SJCRH30 (cell line): ENCODE data around the gene RALA. TPM values are rescaled to one million over a fixed set of nuclear protein-coding genes. Genes with fewer than 3 reads are reported as not detected.
"Not testable (repeated sequence)": the region's sequence is repeated elsewhere in the genome, so short reads cannot be mapped to it uniquely, and the experiment has no call there.

Experiments used
- DNase-seq, 2 experiments: peaks; one replicate each; pipeline ENCODE4 v3.0.0-alpha.2; 2015 to 2020
- H3K27ac ChIP-seq: fragments of 250-450 bp; sonication (Bioruptor Pico); 2 replicates; pipeline ENCODE4 v1.5.1; 2020; ENCODE audit warnings: mild to moderate bottlenecking, moderate library complexity
- H3K27me3 ChIP-seq: fragments of 250-450 bp; sonication (Bioruptor Pico); 2 replicates; pipeline ENCODE4 v1.5.1; 2020; ENCODE audit warnings: mild to moderate bottlenecking, moderate library complexity
- H3K36me3 ChIP-seq: fragments of 250-450 bp; sonication (Bioruptor Pico); 2 replicates; pipeline ENCODE4 v1.5.1; 2020; ENCODE audit warnings: mild to moderate bottlenecking, moderate library complexity
- H3K4me1 ChIP-seq: fragments of 250-450 bp; sonication (Bioruptor Pico); 2 replicates; pipeline ENCODE4 v1.5.1; 2020; ENCODE audit warnings: mild to moderate bottlenecking, moderate library complexity
- H3K4me3 ChIP-seq: fragments of 250-450 bp; sonication (Bioruptor Pico); 2 replicates; pipeline ENCODE4 v1.5.1; 2020; ENCODE audit warnings: mild to moderate bottlenecking, moderate library complexity
- H3K9me3 ChIP-seq: fragments of 250-450 bp; sonication (Bioruptor Pico); replicated peaks from 2 replicates; pipeline ENCODE4 v1.5.1; 2020; ENCODE audit warnings: mild to moderate bottlenecking, moderate library complexity
- total RNA-seq: library from RNA; depleted of rRNA; stranded (reverse); fragments of >200 nt; shearing (Covaris generic); gene quantifications from 2 replicates; pipeline ENCODE4 v1.2.3, GENCODE V29; 2014

Gene RALA
- total RNA-seq, 1 experiment from 2014 or later: 19.8 TPM

GRCh38 chr7:39673868-39674267 lies 50.5 kb downstream of the RALA start:
- H3K27me3 ChIP-seq: no peaks in the 10 kb centered on the region
- no peak for DNase-seq
- H3K4me1 ChIP-seq: 0 out of 2 replicates have a peak, but pooled peaks cover 2% of the 10 kb centered on the region
- no peak overlapping the region for H3K4me3 ChIP-seq
- no peak overlapping the region for H3K27ac ChIP-seq
- 0 out of 2 replicates have a peak, but pooled peaks cover 2% of the 10 kb centered on the region for H3K9me3 ChIP-seq
- H3K36me3 ChIP-seq: 0 out of 2 replicates have a peak, but pooled peaks cover 5% of the 10 kb centered on the region

- Histone ChIP-seq H3K36me3 (0 out of 2 replicates have a peak, but pooled peaks cover 5% of the 10 kb centered on the region), H3K4me3 (no peak overlapping the region), H3K27ac (no peak overlapping the region), H3K9me3 (0 out of 2 replicates have a peak, but pooled peaks cover 2% of the 10 kb centered on the region), H3K27me3 (no peaks in the 10 kb centered on the region), H3K4me1 (0 out of 2 replicates have a peak, but pooled peaks cover 2% of the 10 kb centered on the region)
- no peak for DNase-seq
Measured at GRCh38 chr7:39674406-39674805, 51.0 kb downstream of the RALA start.

- Histone ChIP-seq H3K27ac (no peak overlapping the region), H3K4me1 (0 out of 2 replicates have a peak, but pooled peaks cover 2% of the 10 kb centered on the region), H3K9me3 (0 out of 2 replicates have a peak, but pooled peaks cover 2% of the 10 kb centered on the region), H3K4me3 (no peak overlapping the region), H3K36me3 (0 out of 2 replicates have a peak, but pooled peaks cover 5% of the 10 kb centered on the region), H3K27me3 (no peaks in the 10 kb centered on the region)
- DNase-seq: no peak
Measured at GRCh38 chr7:39676346-39676745, 53.0 kb downstream of the RALA start.

GRCh38 chr7:39678930-39679709 lies 55.7 kb downstream of the RALA start:
- DNase-seq: no peak
- H3K4me1 ChIP-seq: no peaks in the 10 kb centered on the region; the same call in 1 of the 2 replicates
- no peaks in the 10 kb centered on the region for H3K27me3 ChIP-seq
- H3K4me3 ChIP-seq: no peak overlapping the region
- no peak overlapping the region for H3K27ac ChIP-seq
- 0 out of 2 replicates have a peak, but pooled peaks cover 5% of the 10 kb centered on the region for H3K36me3 ChIP-seq
- H3K9me3 ChIP-seq: 0 out of 2 replicates have a peak, but pooled peaks cover 2% of the 10 kb centered on the region

- H3K27me3 ChIP-seq, H3K27ac ChIP-seq, H3K4me3 ChIP-seq, H3K9me3 ChIP-seq, H3K36me3 ChIP-seq, H3K4me1 ChIP-seq, DNase-seq: not testable (repeated sequence)
Measured at GRCh38 chr7:39679874-39680273, 56.5 kb downstream of the RALA start.

- no peak for DNase-seq
- no peak overlapping the region for H3K4me3 ChIP-seq
- H3K4me1 ChIP-seq: no peaks in the 10 kb centered on the region; the same call in 1 of the 2 replicates
Measured at GRCh38 chr7:39681887-39682441, 58.6 kb downstream of the RALA start.

GRCh38 chr7:39683216-39683845 lies 60.0 kb downstream of the RALA start:
- Histone ChIP-seq H3K36me3 (no peaks in the 10 kb centered on the region), H3K4me1 (no peaks in the 10 kb centered on the region; the same call in 1 of the 2 replicates), H3K9me3 (no peaks in the 10 kb centered on the region), H3K27me3 (no peaks in the 10 kb centered on the region), H3K27ac (no peak overlapping the region), H3K4me3 (no peak overlapping the region)
- no peak for DNase-seq

More at GRCh38 chr7:39681887-39682441, 58.6 kb downstream of the RALA start:
- 0 out of 2 replicates have a peak, but pooled peaks cover 1% of the 10 kb centered on the region for H3K9me3 ChIP-seq
- 0 out of 2 replicates have a peak, but pooled peaks cover 1% of the 10 kb centered on the region for H3K36me3 ChIP-seq
- H3K27ac ChIP-seq: no peak overlapping the region
- H3K27me3 ChIP-seq: no peaks in the 10 kb centered on the region

- DNase-seq: no peak
- Histone ChIP-seq H3K4me3 (no peak overlapping the region), H3K27me3 (no peaks in the 10 kb centered on the region), H3K9me3 (no peaks in the 10 kb centered on the region), H3K36me3 (peaks cover 17% of the 10 kb centered on the region), H3K27ac (no peak overlapping the region), H3K4me1 (no peaks in the 10 kb centered on the region; the same call in 1 of the 2 replicates)
Measured at GRCh38 chr7:39686261-39686924, 63.0 kb downstream of the RALA start.

- H3K4me3 ChIP-seq: no peak overlapping the region
- no peak for DNase-seq
- peaks cover 29% of the 10 kb centered on the region for H3K36me3 ChIP-seq
- no peaks in the 10 kb centered on the region; the same call in 1 of the 2 replicates for H3K4me1 ChIP-seq
- H3K9me3 ChIP-seq: no peaks in the 10 kb centered on the region
- no peaks in the 10 kb centered on the region for H3K27me3 ChIP-seq
- no peak overlapping the region for H3K27ac ChIP-seq
Measured at GRCh38 chr7:39688611-39689480, 65.5 kb downstream of the RALA start.

GRCh38 chr7:39691821-39692220 lies 68.4 kb downstream of the RALA start:
- no peaks in the 10 kb centered on the region for H3K4me1 ChIP-seq
- no peak overlapping the region for H3K27ac ChIP-seq
- no peaks in the 10 kb centered on the region for H3K27me3 ChIP-seq
- no peak overlapping the region for H3K4me3 ChIP-seq
- DNase-seq: no peak
- no peaks in the 10 kb centered on the region for H3K9me3 ChIP-seq
- peaks cover 42% of the 10 kb centered on the region for H3K36me3 ChIP-seq

GRCh38 chr7:39693086-39693485 lies 69.7 kb downstream of the RALA start:
- H3K27me3 ChIP-seq, H3K9me3 ChIP-seq, H3K4me1 ChIP-seq, H3K4me3 ChIP-seq, H3K27ac ChIP-seq, DNase-seq: not testable (repeated sequence)
- H3K36me3 ChIP-seq: peaks cover 53% of the 10 kb centered on the region

GRCh38 chr7:39693812-39694211 lies 70.4 kb downstream of the RALA start:
- Histone ChIP-seq H3K9me3 (no peaks in the 10 kb centered on the region), H3K4me1 (no peaks in the 10 kb centered on the region), H3K4me3 (no peak overlapping the region), H3K36me3 (peaks cover 56% of the 10 kb centered on the region), H3K27ac (no peak overlapping the region), H3K27me3 (no peaks in the 10 kb centered on the region)
- DNase-seq: no peak

- H3K36me3 ChIP-seq: peaks cover 59% of the 10 kb centered on the region
- DNase-seq: no peak
- no peak overlapping the region for H3K27ac ChIP-seq
- no peak overlapping the region for H3K4me3 ChIP-seq
- H3K4me1 ChIP-seq: no peaks in the 10 kb centered on the region
- H3K9me3 ChIP-seq: no peaks in the 10 kb centered on the region
- H3K27me3 ChIP-seq: no peaks in the 10 kb centered on the region
Measured at GRCh38 chr7:39695852-39696586, 72.6 kb downstream of the RALA start.
